GM06990 (cell line): Measurements from ENCODE around the gene POC1B.

Experiments used
- DNase-seq: peaks from one replicate; pipeline ENCODE4 v3.0.0-alpha.2; 2011; ENCODE audit not compliant: insufficient read length; ENCODE audit errors: extremely low read depth
- H3K27me3 ChIP-seq: replicated peaks from 2 replicates; pipeline ENCODE4 v1.6.0; 2011; ENCODE audit warnings: low read length; ENCODE audit not compliant: control insufficient read depth, insufficient read depth
- H3K36me3 ChIP-seq: 2 replicates; pipeline ENCODE4 v1.5.1; 2011; ENCODE audit warnings: low read length; ENCODE audit not compliant: control insufficient read depth, insufficient read depth
- H3K4me3 ChIP-seq: replicated peaks from 2 replicates; pipeline ENCODE4 v1.5.1; 2011; ENCODE audit warnings: low read depth, mild to moderate bottlenecking, control low read depth, low read length
- TF ChIP-seq, protein P1 (sequence below): IDR thresholded peaks from 2 replicates; pipeline ENCODE4 v1.5.1; 2011; ENCODE audit warnings: low read length, control low read depth, mild to moderate bottlenecking, inconsistent platforms; ENCODE audit not compliant: insufficient read depth, poor library complexity, severe bottlenecking

The POC1B gene

DNA sequence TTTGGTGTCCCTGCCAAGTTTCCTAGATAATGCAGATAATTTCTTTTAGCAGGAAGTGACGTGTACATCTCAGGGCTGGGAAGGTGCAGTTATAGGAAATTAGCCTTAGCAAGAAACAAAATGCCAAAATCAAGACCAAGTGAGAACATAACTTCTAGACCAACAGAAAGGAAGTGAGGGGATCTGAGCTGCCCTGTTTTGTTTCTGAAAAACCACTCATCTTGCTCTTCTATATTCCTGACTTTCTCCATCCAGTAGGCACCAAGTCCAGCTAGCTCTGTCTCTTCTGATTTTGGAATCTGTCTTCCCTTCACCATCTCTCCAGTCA lies 149.7 kb downstream of the POC1B start:
- no peak for DNase-seq
- TF ChIP-seq, protein P1, sequence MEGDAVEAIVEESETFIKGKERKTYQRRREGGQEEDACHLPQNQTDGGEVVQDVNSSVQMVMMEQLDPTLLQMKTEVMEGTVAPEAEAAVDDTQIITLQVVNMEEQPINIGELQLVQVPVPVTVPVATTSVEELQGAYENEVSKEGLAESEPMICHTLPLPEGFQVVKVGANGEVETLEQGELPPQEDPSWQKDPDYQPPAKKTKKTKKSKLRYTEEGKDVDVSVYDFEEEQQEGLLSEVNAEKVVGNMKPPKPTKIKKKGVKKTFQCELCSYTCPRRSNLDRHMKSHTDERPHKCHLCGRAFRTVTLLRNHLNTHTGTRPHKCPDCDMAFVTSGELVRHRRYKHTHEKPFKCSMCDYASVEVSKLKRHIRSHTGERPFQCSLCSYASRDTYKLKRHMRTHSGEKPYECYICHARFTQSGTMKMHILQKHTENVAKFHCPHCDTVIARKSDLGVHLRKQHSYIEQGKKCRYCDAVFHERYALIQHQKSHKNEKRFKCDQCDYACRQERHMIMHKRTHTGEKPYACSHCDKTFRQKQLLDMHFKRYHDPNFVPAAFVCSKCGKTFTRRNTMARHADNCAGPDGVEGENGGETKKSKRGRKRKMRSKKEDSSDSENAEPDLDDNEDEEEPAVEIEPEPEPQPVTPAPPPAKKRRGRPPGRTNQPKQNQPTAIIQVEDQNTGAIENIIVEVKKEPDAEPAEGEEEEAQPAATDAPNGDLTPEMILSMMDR: no peak
- H3K36me3 ChIP-seq: no peaks in the 10 kb centered on the region
- no peaks in the 10 kb centered on the region for H3K27me3 ChIP-seq
- no peak overlapping the region for H3K4me3 ChIP-seq

- Histone ChIP-seq H3K4me3 (no peak overlapping the region), H3K36me3 (no peaks in the 10 kb centered on the region), H3K27me3 (no peaks in the 10 kb centered on the region; the same call in 1 of the 2 replicates)
- no peak for DNase-seq
- TF ChIP-seq, protein P1: no peak
These were observed 151.9 kb downstream of the POC1B start for GRCh38 chr12:89373763-89374572.

DNA sequence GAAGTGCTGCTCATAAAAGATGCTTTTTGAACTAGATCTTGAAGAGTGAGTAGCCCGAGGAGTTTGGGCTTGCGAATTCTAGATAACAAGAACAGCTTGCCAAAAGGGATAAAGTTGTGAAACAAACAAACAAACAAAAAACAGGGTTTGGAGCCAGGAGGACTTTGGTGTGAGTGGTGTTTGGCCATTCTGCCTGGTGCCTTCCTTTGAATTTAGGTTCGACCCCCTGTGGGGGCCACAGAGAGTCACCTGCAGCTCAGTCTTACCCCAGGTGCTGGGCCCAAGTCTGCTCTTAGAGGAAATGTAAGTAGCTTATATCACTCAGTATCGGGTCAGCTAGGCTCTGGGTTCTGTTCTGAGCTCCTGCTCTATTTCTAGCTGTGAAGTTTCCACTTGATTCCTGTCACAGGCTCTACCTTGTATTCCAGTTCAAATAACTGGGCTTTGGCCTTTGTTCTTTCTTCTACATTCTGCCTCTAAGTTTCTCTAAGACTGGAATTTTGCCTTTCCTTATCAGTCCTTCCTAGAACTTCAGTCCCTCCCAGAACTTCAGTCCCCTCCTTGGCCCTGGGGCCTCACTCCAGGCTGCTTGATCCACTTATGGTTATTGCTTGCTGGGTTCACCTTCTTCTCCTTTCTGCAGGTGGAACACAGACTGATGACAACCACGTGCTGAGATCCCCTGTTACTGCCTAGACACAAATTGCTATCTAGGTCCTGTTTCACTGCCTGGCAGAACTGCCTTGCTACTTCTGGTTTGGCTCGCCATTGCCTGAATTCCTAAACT lies 153.1 kb downstream of the POC1B start:
- Histone ChIP-seq H3K36me3 (no peaks in the 10 kb centered on the region), H3K27me3 (no peaks in the 10 kb centered on the region; the same call in 1 of the 2 replicates), H3K4me3 (no peak overlapping the region)
- DNase-seq: no peak
- TF ChIP-seq, protein P1: no peak

DNA sequence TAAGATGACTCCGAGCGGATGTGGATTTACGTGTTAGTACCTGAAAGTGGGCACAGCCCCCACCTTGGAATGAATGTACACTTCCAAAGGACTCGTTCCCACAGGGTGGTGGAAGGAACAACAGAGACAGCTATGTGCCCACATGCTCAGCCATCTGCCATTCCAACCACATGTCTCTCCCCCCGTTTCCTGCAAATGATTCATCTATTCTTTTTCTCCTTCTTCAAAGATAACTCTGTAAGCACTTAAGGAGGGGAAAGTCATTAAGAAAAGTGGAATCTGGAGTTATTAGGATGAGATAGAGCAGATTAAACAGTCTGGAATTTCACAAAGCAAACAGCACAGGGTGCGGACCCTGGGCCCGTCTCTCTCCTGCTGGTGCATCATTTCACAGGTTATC lies 155.0 kb downstream of the POC1B start:
- TF ChIP-seq, protein P1: no peak
- DNase-seq: no peak
- H3K36me3 ChIP-seq: no peaks in the 10 kb centered on the region
- no peak overlapping the region for H3K4me3 ChIP-seq
- H3K27me3 ChIP-seq: no peaks in the 10 kb centered on the region; the same call in 1 of the 2 replicates

DNA sequence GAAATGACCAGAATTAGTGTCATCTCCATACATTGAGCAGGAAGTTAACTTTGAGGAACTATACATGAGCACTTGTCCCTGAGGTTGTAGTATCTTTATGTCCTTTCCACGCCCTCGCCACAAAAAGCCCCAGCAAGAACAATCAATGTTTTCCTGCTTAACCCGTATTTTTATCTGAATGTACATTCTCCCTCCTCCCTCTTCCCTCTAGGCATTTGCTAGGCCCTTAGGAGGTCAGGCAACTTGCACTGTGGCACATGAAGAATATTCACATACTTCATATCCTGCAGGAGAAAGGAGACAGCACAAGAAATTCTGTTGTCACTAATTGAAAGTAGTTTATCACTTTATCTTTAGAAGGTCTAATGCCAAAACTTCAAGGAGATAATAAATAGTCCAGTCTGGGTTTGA lies 155.4 kb downstream of the POC1B start:
- TF ChIP-seq, protein P1: no peak
- no peak overlapping the region for H3K4me3 ChIP-seq
- no peaks in the 10 kb centered on the region for H3K36me3 ChIP-seq
- no peak for DNase-seq
- no peaks in the 10 kb centered on the region; the same call in 1 of the 2 replicates for H3K27me3 ChIP-seq
